ENCODE measurements around the gene TRIM16. TPM values are rescaled to one million over a fixed set of nuclear protein-coding genes. Genes with fewer than 3 reads are reported as not detected.
"Not testable (repeated sequence)": the region's sequence is repeated elsewhere in the genome, so short reads cannot be mapped to it uniquely, and the experiment has no call there.

The TRIM16 gene
- total and polyA plus RNA-seq, 9 of the 15 experiments (the other 6 are each of a cell fraction or from before 2014, with no cell fraction given), result 3.5 to 9.2 (median 8.2) TPM

- not testable (repeated sequence) for BruUV-seq (replicated peaks)
- ATAC-seq, result peak; percentile 48; the same call in 2 of the 3 replicates
Measured at GRCh38 chr17:15619331-15620058, 64.6 kb downstream of the TRIM16 start, which contains the start of gene FBXW10B. Gene FBXW10B, minus strand, starts transcription at chr17:15619704. Its CDS starts 192 bp downstream, at chr17:15619512.

More at GRCh38 chr17:15619331-15620058, 64.6 kb downstream of the TRIM16 start, which contains the start of gene FBXW10B:
- H3K79me2 ChIP-seq (ENCODE audit: control insufficient read depth, insufficient read depth, low read length); H3K4me2 ChIP-seq (ENCODE audit: insufficient read depth, low read length); DNase-seq (ENCODE audit: extremely low read depth in 1 of 4, low spot score in 3 of 4); H3K9me3 ChIP-seq (replicated peaks; ENCODE audit: control insufficient read depth, insufficient read depth, low read depth, low read length); H2AFZ ChIP-seq (ENCODE audit: low read depth, low read length); intact Hi-C loops (cut with micrococcal nuclease); H3K4me1 ChIP-seq (replicated peaks in 1 of 2; ENCODE audit: control insufficient read depth in 2 of 2, insufficient read depth in 2 of 2, low read length in 2 of 2); H4K20me1 ChIP-seq (replicated peaks; ENCODE audit: control insufficient read depth, insufficient read depth, low read length); POLR2A ChIA-PET; H3K9ac ChIP-seq (ENCODE audit: insufficient read depth in 1 of 2, low read depth in 2 of 2, low read length in 2 of 2); H3K27me3 ChIP-seq (ENCODE audit: control insufficient read depth in 2 of 2, insufficient read depth in 2 of 2, low read length in 2 of 2); CTCF ChIA-PET (ENCODE audit: low intra/inter-chr PET ratio); H3K36me3 ChIP-seq (ENCODE audit: control insufficient read depth, insufficient read depth, low read length); H3K9me1 ChIP-seq (ENCODE audit: control insufficient read depth, insufficient read depth, low read length); H3K27ac ChIP-seq (ENCODE audit: extremely low read depth, low read depth, low read length); H3K4me3 ChIP-seq; in situ Hi-C loops (cut with MboI): not testable (repeated sequence)
- peak; percentile 48 for FAIRE-seq
- TF ChIP-seq CHD7 (IDR thresholded peaks at IDR 0.05; ENCODE audit: low read depth, low read length), result peak; percentile 79
- 72% methylated on average over 11 of the region's 12 CpGs for WGBS (ENCODE audit: insufficient coverage, low coverage, missing lambda C conversion rate)

Data from K562 (cell line).